ENCODE measurements around the gene MAST4. TPM values are rescaled to one million over a fixed set of nuclear protein-coding genes. Genes with fewer than 3 reads are reported as not detected.

Gene MAST4
- total and polyA plus RNA-seq, 2 donors: 12.9 to 69.1 TPM

- H3K4me3 ChIP-seq (ENCODE audit: low read depth, low read length): no peak overlapping the region
- WGBS: 79% methylated on average over 5 of the region's 5 CpGs
Measured at GRCh38 chr5:67179697-67180361, 583.6 kb downstream of the MAST4 start.

DNA sequence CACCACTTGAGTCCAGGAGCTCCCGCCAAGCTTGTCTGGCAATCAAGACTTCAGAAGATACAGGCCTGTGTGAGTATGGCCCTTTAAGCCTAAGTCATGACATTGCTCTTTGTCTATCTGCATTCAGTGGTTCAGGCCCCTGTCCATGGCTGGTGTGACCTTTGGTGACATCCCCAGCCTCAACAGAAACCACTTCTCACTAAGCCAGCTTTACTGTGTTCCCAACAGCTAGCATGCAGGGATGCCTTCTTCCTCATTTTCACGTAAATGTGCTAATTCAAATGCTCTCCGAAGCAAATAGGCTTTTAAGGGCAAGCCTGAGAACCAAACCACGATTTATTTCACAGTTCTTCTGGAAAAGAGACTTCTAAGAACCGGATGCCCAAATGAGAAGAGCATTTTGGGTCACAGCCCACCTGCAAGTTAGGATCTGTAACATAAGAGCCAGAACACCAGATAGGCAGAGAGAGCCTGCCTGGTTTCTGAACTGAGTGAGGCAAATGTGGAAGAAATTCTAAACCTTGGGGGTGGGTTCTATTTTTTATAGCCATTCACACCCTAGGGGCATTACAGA, 585.5 kb downstream of the MAST4 start:
- no peak for DNase-seq (ENCODE audit: extremely low spot score)

More at GRCh38 chr5:67179697-67180361, 583.6 kb downstream of the MAST4 start:
- no peak for DNase-seq (ENCODE audit: extremely low spot score)
- Histone ChIP-seq H3K27ac (ENCODE audit: low read depth) (no peak overlapping the region), H3K36me3 (ENCODE audit: insufficient read depth) (no peaks in the 10 kb centered on the region), H3K4me1 (ENCODE audit: insufficient read depth) (no peaks in the 10 kb centered on the region)

GRCh38 chr5:67182301-67182790, 586.2 kb downstream of the MAST4 start:
- no peak for DNase-seq (ENCODE audit: extremely low spot score)
- H3K27ac ChIP-seq (ENCODE audit: low read depth): no peak overlapping the region
- no peaks in the 10 kb centered on the region for H3K4me1 ChIP-seq (ENCODE audit: insufficient read depth)
- H3K4me3 ChIP-seq (ENCODE audit: low read depth, low read length): no peak overlapping the region
- WGBS: 24% methylated on average over 6 of the region's 6 CpGs
- H3K36me3 ChIP-seq (ENCODE audit: insufficient read depth): no peaks in the 10 kb centered on the region

More for the DNA sequence above, 585.5 kb downstream of the MAST4 start:
- Histone ChIP-seq H3K4me1 (ENCODE audit: insufficient read depth) (no peaks in the 10 kb centered on the region), H3K4me3 (ENCODE audit: low read depth, low read length) (no peak overlapping the region), H3K27ac (ENCODE audit: low read depth) (no peak overlapping the region), H3K36me3 (ENCODE audit: insufficient read depth) (no peaks in the 10 kb centered on the region)
- 62% methylated on average over 5 of the region's 5 CpGs for WGBS

DNA sequence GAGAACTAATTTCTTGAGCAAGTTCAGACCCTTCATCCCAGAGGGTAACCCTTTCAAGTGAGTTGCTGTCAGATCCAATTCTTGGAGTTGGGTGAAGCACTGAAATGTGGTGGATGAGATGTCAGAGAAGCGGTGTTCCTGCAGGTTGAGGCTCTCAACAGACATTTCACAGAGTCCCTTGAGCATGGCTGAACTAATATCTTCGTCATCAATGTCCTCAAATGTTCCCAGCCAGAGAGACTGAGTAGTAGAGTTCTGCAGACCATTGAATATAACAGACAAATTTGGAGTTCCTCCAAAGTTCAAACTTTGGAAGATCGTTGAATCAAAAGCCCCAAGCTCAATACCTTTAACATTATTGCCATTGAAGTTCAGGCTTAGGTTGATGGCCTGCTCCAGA, 587.7 kb downstream of the MAST4 start:
- Histone ChIP-seq H3K4me1 (ENCODE audit: insufficient read depth) (no peaks in the 10 kb centered on the region), H3K4me3 (ENCODE audit: low read depth, low read length) (no peak overlapping the region), H3K36me3 (ENCODE audit: insufficient read depth) (no peaks in the 10 kb centered on the region), H3K27ac (ENCODE audit: low read depth) (no peak overlapping the region)
- WGBS: 97% methylated on average over 3 of the region's 3 CpGs
- DNase-seq (ENCODE audit: extremely low spot score): no peak

GRCh38 chr5:67187006-67187715, 591.0 kb downstream of the MAST4 start:
- Histone ChIP-seq H3K4me1 (ENCODE audit: insufficient read depth) (no peaks in the 10 kb centered on the region), H3K27ac (ENCODE audit: low read depth) (no peak overlapping the region), H3K4me3 (ENCODE audit: low read depth, low read length) (no peak overlapping the region), H3K36me3 (ENCODE audit: insufficient read depth) (no peaks in the 10 kb centered on the region)
- no peak for DNase-seq (ENCODE audit: extremely low spot score)
- 32% methylated on average over 1 of the region's 1 CpG for WGBS

GRCh38 chr5:67188274-67189078, 592.3 kb downstream of the MAST4 start:
- no peak overlapping the region for H3K4me3 ChIP-seq (ENCODE audit: low read depth, low read length)
- WGBS: 87% methylated on average over 7 of the region's 7 CpGs
- DNase-seq (ENCODE audit: extremely low spot score): no peak
- H3K4me1 ChIP-seq (ENCODE audit: insufficient read depth): no peaks in the 10 kb centered on the region
- no peak overlapping the region for H3K27ac ChIP-seq (ENCODE audit: low read depth)
- no peaks in the 10 kb centered on the region for H3K36me3 ChIP-seq (ENCODE audit: insufficient read depth)

GRCh38 chr5:67189079-67189354, 592.8 kb downstream of the MAST4 start:
- Histone ChIP-seq H3K4me3 (ENCODE audit: low read depth, low read length) (no peak overlapping the region), H3K27ac (ENCODE audit: low read depth) (no peak overlapping the region), H3K4me1 (ENCODE audit: insufficient read depth) (no peaks in the 10 kb centered on the region), H3K36me3 (ENCODE audit: insufficient read depth) (no peaks in the 10 kb centered on the region)
- DNase-seq (ENCODE audit: extremely low spot score): no peak
- 91% methylated on average over 3 of the region's 3 CpGs for WGBS

DNA sequence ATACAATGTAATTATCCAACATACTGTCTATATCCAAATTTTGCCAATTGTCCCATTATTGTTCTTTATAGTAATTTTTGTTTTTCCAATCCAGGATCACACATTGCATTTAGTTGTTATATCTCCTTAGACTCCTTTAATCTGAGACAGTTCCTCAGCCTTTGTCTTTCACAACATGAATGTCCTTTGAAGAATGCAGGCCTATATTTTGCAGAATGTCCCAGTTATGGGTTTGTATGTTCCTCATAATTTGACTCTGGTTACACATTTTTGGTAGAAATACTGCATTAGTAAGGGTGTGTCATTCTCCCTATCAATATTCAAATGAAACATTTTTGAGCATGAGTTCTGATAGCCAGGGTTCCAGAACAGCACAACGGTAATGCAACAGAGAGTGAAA, 593.7 kb downstream of the MAST4 start:
- 94% methylated on average over 1 of the region's 1 CpG for WGBS
- Histone ChIP-seq H3K4me3 (ENCODE audit: low read depth, low read length) (no peak overlapping the region), H3K4me1 (ENCODE audit: insufficient read depth) (peaks cover 2% of the 10 kb centered on the region), H3K36me3 (ENCODE audit: insufficient read depth) (no peaks in the 10 kb centered on the region), H3K27ac (ENCODE audit: low read depth) (no peak overlapping the region)
- DNase-seq (ENCODE audit: extremely low spot score): no peak

DNA sequence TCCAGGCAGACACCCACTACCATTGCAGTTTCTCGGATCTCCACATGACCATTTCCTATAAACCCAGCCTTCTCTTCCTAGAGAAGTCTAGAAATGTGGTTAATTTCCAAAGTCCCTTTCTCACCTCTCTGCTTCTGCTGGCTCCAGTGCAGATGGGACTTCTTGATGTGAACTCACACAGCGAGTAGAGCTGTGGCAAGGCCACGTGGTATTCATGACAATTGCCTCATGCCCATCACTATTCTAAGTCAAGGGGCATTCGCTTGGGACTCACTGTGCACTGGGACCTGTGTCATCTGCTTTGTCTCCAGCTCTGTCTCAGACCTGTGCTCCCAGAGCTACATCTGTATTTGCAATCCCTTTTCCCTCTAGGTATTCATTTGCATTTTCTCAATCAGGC, 594.2 kb downstream of the MAST4 start:
- DNase-seq (ENCODE audit: extremely low spot score): no peak
- WGBS: 92% methylated on average over 4 of the region's 4 CpGs

DNA sequence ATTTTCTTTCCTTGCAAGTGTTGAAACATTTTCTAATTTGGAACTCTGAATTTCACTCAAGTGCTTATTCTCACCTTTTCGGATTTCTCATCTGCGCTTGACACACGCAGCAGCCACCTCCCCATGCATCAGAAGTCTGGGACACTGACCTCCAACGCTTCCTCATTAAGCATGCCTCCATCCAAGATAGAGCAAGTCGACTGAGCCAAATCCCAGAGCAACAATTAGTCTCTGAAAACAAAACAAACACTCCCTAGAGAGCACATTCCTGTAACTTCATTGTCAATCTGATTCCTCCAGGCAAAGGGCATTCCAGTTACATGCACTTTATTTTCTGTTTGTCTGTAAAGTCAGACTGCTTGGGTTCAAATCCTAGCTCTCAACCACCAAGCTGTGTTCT, 594.7 kb downstream of the MAST4 start:
- no peaks in the 10 kb centered on the region for H3K36me3 ChIP-seq (ENCODE audit: insufficient read depth)
- peaks cover 2% of the 10 kb centered on the region for H3K4me1 ChIP-seq (ENCODE audit: insufficient read depth)
- no peak overlapping the region for H3K4me3 ChIP-seq (ENCODE audit: low read depth, low read length)
- H3K27ac ChIP-seq (ENCODE audit: low read depth): no peak overlapping the region
- DNase-seq (ENCODE audit: extremely low spot score): no peak
- 73% methylated on average over 5 of the region's 5 CpGs for WGBS

More for the DNA sequence above, 594.2 kb downstream of the MAST4 start:
- Histone ChIP-seq H3K4me1 (ENCODE audit: insufficient read depth) (peaks cover 2% of the 10 kb centered on the region), H3K4me3 (ENCODE audit: low read depth, low read length) (no peak overlapping the region), H3K36me3 (ENCODE audit: insufficient read depth) (no peaks in the 10 kb centered on the region), H3K27ac (ENCODE audit: low read depth) (no peak overlapping the region)

- H3K4me3 ChIP-seq (ENCODE audit: low read depth, low read length): no peak overlapping the region
- 73% methylated on average over 9 of the region's 9 CpGs for WGBS
- no peak for DNase-seq (ENCODE audit: extremely low spot score)
- peaks cover 2% of the 10 kb centered on the region for H3K4me1 ChIP-seq (ENCODE audit: insufficient read depth)
- no peak overlapping the region for H3K27ac ChIP-seq (ENCODE audit: low read depth)
- no peaks in the 10 kb centered on the region for H3K36me3 ChIP-seq (ENCODE audit: insufficient read depth)
Measured at GRCh38 chr5:67192719-67193438, 596.7 kb downstream of the MAST4 start.

DNA sequence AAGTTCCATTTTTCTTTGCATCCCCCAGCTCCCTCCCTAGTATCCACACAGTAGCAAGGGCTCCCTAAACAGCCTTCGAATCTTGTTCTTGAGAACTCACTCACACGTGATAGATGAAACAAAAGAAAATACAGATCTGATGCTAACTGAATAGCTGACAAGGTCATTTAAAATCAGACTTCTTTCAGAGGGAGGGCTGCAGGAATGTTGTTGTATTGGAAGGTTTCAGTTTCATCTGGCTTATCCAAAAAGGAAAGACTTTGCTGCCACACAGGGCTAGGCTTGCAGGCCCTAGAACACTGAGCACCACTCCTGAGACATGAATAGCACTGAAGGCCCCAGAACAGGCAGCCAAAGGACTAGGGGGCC, 597.2 kb downstream of the MAST4 start:
- 49% methylated on average over 2 of the region's 2 CpGs for WGBS
- H3K4me1 ChIP-seq (ENCODE audit: insufficient read depth): peaks cover 2% of the 10 kb centered on the region

DNA sequence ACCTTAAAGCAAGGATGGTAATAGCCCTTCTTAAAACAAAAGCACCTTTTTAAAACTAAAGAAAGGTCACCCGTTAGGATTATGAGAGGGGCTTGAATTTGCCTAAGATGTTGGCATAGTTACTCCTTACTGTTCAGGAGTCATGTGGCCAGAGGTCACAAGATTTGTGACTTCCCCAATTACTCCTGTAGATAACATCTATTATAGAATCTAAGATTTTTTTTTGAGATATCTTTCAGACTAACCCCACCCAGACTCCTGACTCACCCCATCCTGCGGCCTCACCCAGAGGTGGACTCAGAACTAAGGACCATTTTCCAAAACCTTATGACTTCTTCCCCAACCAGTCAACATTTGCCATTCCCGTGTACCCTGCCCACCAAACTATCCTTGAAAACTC, 598.0 kb downstream of the MAST4 start:
- 91% methylated on average over 3 of the region's 3 CpGs for WGBS
- no peak overlapping the region for H3K27ac ChIP-seq (ENCODE audit: low read depth)
- H3K36me3 ChIP-seq (ENCODE audit: insufficient read depth): no peaks in the 10 kb centered on the region
- DNase-seq (ENCODE audit: extremely low spot score): no peak
- H3K4me1 ChIP-seq (ENCODE audit: insufficient read depth): peaks cover 2% of the 10 kb centered on the region
- H3K4me3 ChIP-seq (ENCODE audit: low read depth, low read length): no peak overlapping the region

More for the DNA sequence above, 597.2 kb downstream of the MAST4 start:
- Histone ChIP-seq H3K4me3 (ENCODE audit: low read depth, low read length) (no peak overlapping the region), H3K36me3 (ENCODE audit: insufficient read depth) (no peaks in the 10 kb centered on the region), H3K27ac (ENCODE audit: low read depth) (no peak overlapping the region)
- DNase-seq (ENCODE audit: extremely low spot score): no peak

Data from urinary bladder (tissue), 4 donors.